Raji (cell line): ENCODE measurements around the gene VIPR2.

ENCODE experiments used
- POLR2A ChIP-seq: IDR thresholded peaks from 2 replicates; pipeline ENCODE4 v1.6.1; 2011; ENCODE audit warnings: low read depth, low read length, control low read depth; ENCODE audit not compliant: insufficient read depth

Gene VIPR2

GRCh38 chr7:159078193-159078910, 66.3 kb downstream of the VIPR2 start:
- no peak for TF ChIP-seq POLR2A

GRCh38 chr7:159076333-159076732, 68.3 kb downstream of the VIPR2 start:
- no peak for TF ChIP-seq POLR2A

GRCh38 chr7:159075563-159076238, 69.0 kb downstream of the VIPR2 start:
- no peak for TF ChIP-seq POLR2A

GRCh38 chr7:159071260-159071659, 73.4 kb downstream of the VIPR2 start:
- no peak for TF ChIP-seq POLR2A

GRCh38 chr7:159070431-159071148, 74.1 kb downstream of the VIPR2 start:
- no peak for TF ChIP-seq POLR2A

GRCh38 chr7:159068893-159069448, 75.7 kb downstream of the VIPR2 start:
- TF ChIP-seq POLR2A, result no peak

- no peak for TF ChIP-seq POLR2A
Observed at GRCh38 chr7:159068488-159068811, 76.2 kb downstream of the VIPR2 start.

- TF ChIP-seq POLR2A, result no peak
Observed at GRCh38 chr7:159067576-159068487, 76.8 kb downstream of the VIPR2 start.

GRCh38 chr7:159066816-159067575, 77.7 kb downstream of the VIPR2 start:
- TF ChIP-seq POLR2A, result no peak

GRCh38 chr7:159065852-159066480, 78.7 kb downstream of the VIPR2 start:
- no peak for TF ChIP-seq POLR2A

GRCh38 chr7:159064816-159065510, 79.7 kb downstream of the VIPR2 start:
- no peak for TF ChIP-seq POLR2A

GRCh38 chr7:159064121-159064815, 80.4 kb downstream of the VIPR2 start:
- no peak for TF ChIP-seq POLR2A
